HepG2 (cell line): ENCODE data around the gene ZBTB7A. TPM values are rescaled to one million over a fixed set of nuclear protein-coding genes. Genes with fewer than 3 reads are reported as not detected.

ENCODE experiments used
- ATAC-seq: fragments of 200-7000 bp; cut with Tn5 transposase; 3 replicates; pipeline ENCODE4 v1.9.1; 2020; ENCODE audit warnings: mild to moderate bottlenecking, moderate library complexity
- BruUV-seq: library from RNA; stranded (reverse); fragments of 400-500 nt; replicated peaks from 2 replicates; lab custom pipeline; 2021; lab: Mats Ljungman, UMichigan
- CTCF ChIA-PET: fragments of 300-600 bp; formaldehyde crosslinking; extraction: SDS; loops from one replicate; lab custom pipeline; 2021; ENCODE audit warnings: low total read pairs, inconsistent platforms, low intra/inter-chr PET ratio; lab: Yijun Ruan, JAX
- POLR2A ChIA-PET: fragments of 350-600 bp; sonication (Branson Sonifier 250); formaldehyde crosslinking; loops from one replicate; lab custom pipeline; 2020; ENCODE audit warnings: antibody characterized with exemption, inconsistent platforms; lab: Yijun Ruan, JAX
- DNase-seq: peaks from one replicate; pipeline ENCODE4 v3.0.0-alpha.2; 2015; ENCODE audit warnings: low spot score
- FAIRE-seq: peaks from 3 replicates; lab custom pipeline; 2011; peaks lifted over from hg19 to GRCh38; lab: Jason Lieb, UNC
- H2AFZ ChIP-seq: one replicate; pipeline ENCODE4 v1.6.1; 2011; ENCODE audit warnings: low read length, inconsistent platforms
- H3K27ac ChIP-seq: fragments of 300-600 bp; 3 replicates; pipeline ENCODE4 v1.8.0; 2011; ENCODE audit warnings: mixed run types, mild to moderate bottlenecking, mixed read lengths, low read length, inconsistent platforms; ENCODE audit not compliant: insufficient read depth; ENCODE audit errors: extremely low read length
- H3K27me3 ChIP-seq, 2 experiments: fragments of 200-600 bp in 1 of 2; 2 replicates in 1 of 2; 3 replicates in 1 of 2; pipeline versions ENCODE4 v1.6.0 to v1.8.0; 2011; ENCODE audit warnings: low read length in 2 of 2, mild to moderate bottlenecking in 2 of 2, moderate library complexity in 2 of 2, inconsistent platforms in 1 of 2; ENCODE audit not compliant: insufficient read depth in 2 of 2, control insufficient read depth in 1 of 2
- H3K36me3 ChIP-seq, 2 experiments: fragments of 200-600 bp in 1 of 2; replicated peaks in 1 of 2; 2 replicates in 1 of 2; 3 replicates in 1 of 2; pipeline versions ENCODE4 v1.5.1 to v1.8.0; 2011; ENCODE audit warnings: low read length in 2 of 2, inconsistent platforms in 1 of 2; ENCODE audit not compliant: insufficient read depth in 2 of 2, control insufficient read depth in 1 of 2
- H3K4me1 ChIP-seq: 2 replicates; pipeline ENCODE4 v1.5.1; 2012; ENCODE audit warnings: low read length, inconsistent platforms; ENCODE audit not compliant: insufficient read depth
- H3K4me2 ChIP-seq: 2 replicates; pipeline ENCODE4 v1.6.0; 2011; ENCODE audit warnings: low read depth, low read length, inconsistent platforms
- H3K4me3 ChIP-seq, 3 experiments: fragments of 200-600 bp in 1 of 3; sonication (generic), shearing (Covaris generic) in 1 of 3; replicated peaks in 1 of 3; 2 replicates each; pipeline ENCODE4 v1.5.1; 2011 to 2016; ENCODE audit warnings: low read length in 3 of 3, inconsistent platforms in 2 of 3, low read depth in 2 of 3, mild to moderate bottlenecking in 2 of 3, control low read depth in 1 of 3, mixed read lengths in 1 of 3; ENCODE audit not compliant: insufficient read depth in 1 of 3
- H3K79me2 ChIP-seq: one replicate; pipeline ENCODE4 v1.6.1; 2011; ENCODE audit warnings: low read length, inconsistent platforms; ENCODE audit not compliant: insufficient read depth
- H3K9ac ChIP-seq: 2 replicates; pipeline ENCODE4 v1.6.0; 2011; ENCODE audit warnings: mild to moderate bottlenecking, low read depth, low read length, inconsistent platforms; ENCODE audit not compliant: insufficient read depth
- H3K9me3 ChIP-seq: 2 replicates; pipeline ENCODE4 v1.5.1; 2012; ENCODE audit warnings: mild to moderate bottlenecking, low read length
- H4K20me1 ChIP-seq: 2 replicates; pipeline ENCODE4 v1.6.0; 2011; ENCODE audit warnings: inconsistent platforms, mild to moderate bottlenecking, low read length, moderate library complexity; ENCODE audit not compliant: insufficient read depth
- AKAP8 ChIP-seq: sonication (generic); formaldehyde crosslinking; IDR thresholded peaks from 2 replicates; pipeline ENCODE4 v1.5.1; 2020; ENCODE audit warnings: mild to moderate bottlenecking, missing genetic modification reagents
- BCL6 ChIP-seq: IDR thresholded peaks from 2 replicates; pipeline ENCODE4 v1.6.1; 2016; ENCODE audit warnings: missing genetic modification reagents, missing compliant biosample characterization
- ELK4 ChIP-seq: sonication (generic); formaldehyde crosslinking; IDR thresholded peaks from 2 replicates; pipeline ENCODE4 v1.9.0; 2021; ENCODE audit warnings: missing genetic modification reagents, borderline replicate concordance
- GATAD1 ChIP-seq: IDR thresholded peaks from 2 replicates; pipeline ENCODE4 v1.6.1; 2016; ENCODE audit warnings: missing genetic modification reagents, missing compliant biosample characterization
- GTF2F1 ChIP-seq: fragments of 150-350 bp; IDR thresholded peaks from 2 replicates; pipeline ENCODE4 v1.6.1; 2014; ENCODE audit warnings: low read length
- JDP2 ChIP-seq: sonication (generic); formaldehyde crosslinking; IDR thresholded peaks from 2 replicates; pipeline ENCODE4 v1.8.1; 2022; ENCODE audit warnings: missing genetic modification reagents, borderline replicate concordance
- KDM5B ChIP-seq: sonication (generic); formaldehyde crosslinking; IDR thresholded peaks from 2 replicates; pipeline ENCODE4 v1.4.0; 2020; ENCODE audit warnings: missing genetic modification reagents, mild to moderate bottlenecking, borderline replicate concordance
- MED1 ChIP-seq: sonication (generic); formaldehyde crosslinking; IDR thresholded peaks from 2 replicates; pipeline ENCODE4 v1.4.0; 2020; ENCODE audit warnings: missing genetic modification reagents
- MIER2 ChIP-seq: IDR thresholded peaks from 2 replicates; pipeline ENCODE4 v1.6.1; 2016; ENCODE audit warnings: missing biosample characterization, missing genetic modification reagents
- TFDP1 ChIP-seq: IDR thresholded peaks from 2 replicates; pipeline ENCODE4 v1.6.1; 2016; ENCODE audit warnings: missing compliant biosample characterization, missing genetic modification reagents, borderline replicate concordance
- ZNF256 ChIP-seq: sonication (generic); formaldehyde crosslinking; conservative IDR thresholded peaks from 2 replicates; pipeline ENCODE4 v1.4.0; 2020; ENCODE audit warnings: missing genetic modification reagents
- ZNF329 ChIP-seq: sonication (generic); formaldehyde crosslinking; IDR thresholded peaks from 2 replicates; pipeline ENCODE4 v1.9.0; 2021; ENCODE audit warnings: low read depth, mild to moderate bottlenecking, missing genetic modification reagents
- ZNF770 ChIP-seq: sonication (generic); formaldehyde crosslinking; IDR thresholded peaks from 2 replicates; pipeline ENCODE4 v1.5.0; 2020; ENCODE audit warnings: mild to moderate bottlenecking, missing genetic modification reagents
- ZSCAN21 ChIP-seq: sonication (generic); formaldehyde crosslinking; IDR thresholded peaks from 2 replicates; pipeline ENCODE4 v1.8.0; 2022; ENCODE audit warnings: mild to moderate bottlenecking, missing genetic modification reagents, moderate library complexity, borderline replicate concordance
- WGBS: methylation state at CpG from one replicate; pipeline ENCODE4 v1.1.6; 2017; ENCODE audit warnings: low lambda C conversion rate; 5-methylcytosine and 5-hydroxymethylcytosine counted together
- in situ Hi-C: cut with HindIII; loops from 2 replicates; pipeline ENCODE4 v1.10.0; 2017; ENCODE audit warnings: low pct_unique_long_range_greater_than_20kb; ENCODE audit not compliant: extremely low pct_ligation_motif_present
- intact Hi-C: fragments of 100-400 bp; cut with micrococcal nuclease; formaldehyde crosslinking; loops from one replicate; pipeline ENCODE4 v1.10.0; 2022; ENCODE audit not compliant: unreplicated experiment
- polyA plus RNA-seq, 8 experiments: library from polyadenylated mRNA; depleted of rRNA in 3 of 8; stranded (reverse) in 7 of 8; unstranded in 1 of 8; fragments of >200 nt; fragmentation: Illumina TruSeq in 4 of 8; extraction: Trizol in 4 of 8; gene quantifications; 2 replicates each; pipeline versions ENCODE4 v1.2.1 to v1.2.3, GENCODE V29; 2011 to 2016; ENCODE audit warnings: low read depth in 4 of 8, missing spikeins in 1 of 8, mixed read lengths in 1 of 8; ENCODE audit not compliant: insufficient read depth in 1 of 8
- total RNA-seq, 5 experiments: library from RNA; depleted of rRNA; stranded (reverse); fragments of >200 nt; fragmentation: Illumina TruSeq; extraction: Trizol; gene quantifications; 2 replicates each; pipeline ENCODE4 v1.2.3, GENCODE V29; 2016; ENCODE audit warnings: low read depth in 1 of 5

Gene ZBTB7A
- total and polyA plus RNA-seq, 2 of the 13 experiments (the other 11 are each of a cell fraction or from before 2014, with no cell fraction given) = 3.6 to 4.0 TPM

GRCh38 chr19:4019578-4019977 is 47.1 kb downstream of the ZBTB7A start:
- H3K27ac ChIP-seq = no peak overlapping the region
- TF ChIP-seq JDP2 (CRISPR knock-in tag) (no peak), ZNF329 (CRISPR knock-in tag) (no peak), GTF2F1 (no peak), ZNF770 (CRISPR knock-in tag) (no peak), ZSCAN21 (no peak), AKAP8 (CRISPR knock-in tag) (no peak), ZNF256 (CRISPR knock-in tag) (no peak), ELK4 (no peak), KDM5B (CRISPR knock-in tag) (no peak), TFDP1 (CRISPR knock-in tag) (no peak), GATAD1 (CRISPR knock-in tag) (no peak), BCL6 (CRISPR knock-in tag) (no peak), MED1 (no peak), MIER2 (CRISPR knock-in tag) (no peak)
- TF ChIP-seq, all 625 proteins: peak for 0
- Histone ChIP-seq H3K79me2 (peaks cover 12% of the 10 kb centered on the region), H4K20me1 (no peaks in the 10 kb centered on the region), H3K27me3 (no peaks in the 10 kb centered on the region), H3K36me3 (peaks cover 14 to 23% of the 10 kb centered on the region in 2 experiments; a peak in 4 of 5 replicates), H3K4me2 (no peak overlapping the region), H2AFZ (no peak overlapping the region), H3K4me1 (no peaks in the 10 kb centered on the region), H3K4me3 (no peak overlapping the region), H3K9me3 (no peaks in the 10 kb centered on the region), H3K9ac (no peak overlapping the region)
- 96% methylated on average over 8 of the region's 17 CpGs for WGBS
- no peak for FAIRE-seq
- in situ Hi-C loops (no loop called here), intact Hi-C loops (no loop called here)
- DNase-seq = no peak
- POLR2A ChIA-PET = no interaction called here
- BruUV-seq = no TSS peak
- ATAC-seq = no peak
- CTCF ChIA-PET = no interaction called here
